Urinary bladder (tissue), 4 donors: ENCODE results near the gene STK38L. TPM values are rescaled to one million over a fixed set of nuclear protein-coding genes. Genes with fewer than 3 reads are reported as not detected.
A peak's percentile ranks its signal among the peaks of the same experiment; 100 is the strongest.

Experiments
- DNase-seq: peaks from one replicate; pipeline ENCODE4 v3.0.0-alpha.2; 2015; ENCODE audit errors: extremely low spot score
- H3K27ac ChIP-seq: one replicate; pipeline ENCODE4 v1.5.1; 2013; ENCODE audit warnings: low read depth, mild to moderate bottlenecking, moderate library complexity
- H3K36me3 ChIP-seq: one replicate; pipeline ENCODE4 v1.6.1; 2013; ENCODE audit warnings: mild to moderate bottlenecking, moderate library complexity; ENCODE audit not compliant: insufficient read depth
- H3K4me1 ChIP-seq: one replicate; pipeline ENCODE4 v1.6.1; 2013; ENCODE audit warnings: mild to moderate bottlenecking, moderate library complexity; ENCODE audit not compliant: insufficient read depth
- H3K4me3 ChIP-seq: one replicate; pipeline ENCODE4 v1.5.1; 2013; ENCODE audit warnings: low read depth, low read length
- WGBS: extraction: QIAGEN DNeasy Blood & Tissue Kit; methylation state at CpG from one replicate; pipeline ENCODE4 v1.1.7; 2013; 5-methylcytosine and 5-hydroxymethylcytosine counted together
- polyA plus RNA-seq: library from polyadenylated mRNA; stranded (reverse); fragments of 200-250 nt; gene quantifications from one replicate; pipeline ENCODE4 v1.2.3, GENCODE V29; 2013
- total RNA-seq: library from RNA; depleted of rRNA; stranded (reverse); fragments of >200 nt; gene quantifications from one replicate; pipeline ENCODE4 v1.2.3, GENCODE V29; 2014
- donor health status: healthy with polysubstance abuse.
- donor health status: healthy.

Gene STK38L
- total and polyA plus RNA-seq, 2 donors = 19.1 to 77.1 TPM

DNA sequence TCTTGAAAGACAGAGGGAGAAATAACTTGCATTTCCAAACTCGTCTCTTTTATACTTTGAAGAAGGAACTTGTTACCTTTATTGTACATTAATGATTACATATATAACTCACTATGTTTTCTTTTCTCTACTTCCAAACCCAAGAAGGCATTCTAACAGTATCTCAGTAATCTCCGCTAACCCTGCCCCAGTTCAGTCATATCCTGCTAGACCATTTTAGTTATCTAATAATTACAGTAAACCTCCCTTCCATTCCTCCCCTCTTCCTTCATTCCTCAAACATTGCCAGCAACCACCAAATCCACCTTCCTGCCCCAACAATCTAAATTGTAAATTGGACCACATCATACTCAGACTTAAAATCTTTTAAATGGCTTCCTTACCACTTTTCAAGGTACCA, 30.6 kb downstream of the STK38L start:
- 83% methylated on average over 2 of the region's 2 CpGs for WGBS
- no peak for DNase-seq
- Histone ChIP-seq H3K4me1 (no peaks in the 10 kb centered on the region), H3K4me3 (no peak overlapping the region), H3K36me3 (no peaks in the 10 kb centered on the region), H3K27ac (no peak overlapping the region)

- DNase-seq = no peak
- WGBS = 63% methylated on average over 3 of the region's 3 CpGs
- Histone ChIP-seq H3K4me3 (no peak overlapping the region), H3K36me3 (no peaks in the 10 kb centered on the region), H3K27ac (no peak overlapping the region), H3K4me1 (no peaks in the 10 kb centered on the region)
These were observed 32.2 kb downstream of the STK38L start for GRCh38 chr12:27276275-27276674.

- Histone ChIP-seq H3K27ac (peak overlapping the region; percentile 10), H3K4me1 (no peaks in the 10 kb centered on the region), H3K4me3 (no peak overlapping the region), H3K36me3 (no peaks in the 10 kb centered on the region)
- WGBS = 20% methylated on average over 1 of the region's 1 CpG
- DNase-seq = no peak
These were observed 33.8 kb downstream of the STK38L start for GRCh38 chr12:27277846-27278260.

DNA sequence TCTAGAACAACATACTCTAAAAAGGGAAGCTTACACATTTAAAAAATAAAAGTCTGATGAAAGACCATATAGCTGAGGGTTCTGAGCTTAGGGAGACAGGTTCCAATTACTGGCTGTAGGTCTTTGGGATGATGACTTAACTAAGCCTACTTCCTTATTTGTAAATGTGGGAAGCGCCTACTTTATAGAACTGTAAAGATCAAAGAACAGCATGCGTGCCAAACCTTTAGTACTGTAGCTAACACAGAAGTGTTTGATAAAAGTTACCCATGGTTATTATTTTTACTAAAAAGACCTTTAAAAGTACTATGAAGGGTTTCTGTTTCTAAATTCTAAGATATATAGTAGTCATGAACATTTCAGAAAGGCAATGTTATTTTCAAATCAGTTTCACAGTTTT, 35.7 kb downstream of the STK38L start:
- Histone ChIP-seq H3K36me3 (no peaks in the 10 kb centered on the region), H3K4me1 (no peaks in the 10 kb centered on the region), H3K4me3 (no peak overlapping the region), H3K27ac (no peak overlapping the region)
- 42% methylated on average over 2 of the region's 2 CpGs for WGBS
- no peak for DNase-seq

- no peaks in the 10 kb centered on the region for H3K4me1 ChIP-seq
- no peak for DNase-seq
- WGBS = 74% methylated on average over 5 of the region's 5 CpGs
- H3K4me3 ChIP-seq = no peak overlapping the region
- peak overlapping the region; percentile 0 for H3K27ac ChIP-seq
- H3K36me3 ChIP-seq = no peaks in the 10 kb centered on the region
These were observed 36.3 kb downstream of the STK38L start for GRCh38 chr12:27280412-27280811.

DNA sequence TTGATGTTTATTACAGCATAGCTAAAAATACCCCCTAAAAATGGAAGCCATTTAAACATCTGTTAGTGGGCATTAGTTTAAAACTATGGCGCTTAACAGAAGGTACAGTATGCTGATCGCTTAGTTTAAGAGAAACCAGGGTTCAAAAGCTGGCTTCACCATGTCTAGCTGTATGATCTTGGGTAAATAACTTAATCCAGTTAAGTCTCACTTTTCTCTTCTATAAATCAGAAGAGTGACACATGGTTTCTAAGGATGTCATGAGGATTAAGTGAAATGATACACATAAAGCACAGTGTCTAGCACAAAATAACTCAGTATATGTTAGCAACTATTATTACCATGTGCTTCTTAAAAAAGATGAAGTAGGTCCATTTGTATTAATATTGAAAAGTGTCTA, 38.7 kb downstream of the STK38L start:
- Histone ChIP-seq H3K4me3 (no peak overlapping the region), H3K36me3 (no peaks in the 10 kb centered on the region), H3K4me1 (no peaks in the 10 kb centered on the region), H3K27ac (no peak overlapping the region)
- 80% methylated on average over 2 of the region's 2 CpGs for WGBS
- no peak for DNase-seq

DNA sequence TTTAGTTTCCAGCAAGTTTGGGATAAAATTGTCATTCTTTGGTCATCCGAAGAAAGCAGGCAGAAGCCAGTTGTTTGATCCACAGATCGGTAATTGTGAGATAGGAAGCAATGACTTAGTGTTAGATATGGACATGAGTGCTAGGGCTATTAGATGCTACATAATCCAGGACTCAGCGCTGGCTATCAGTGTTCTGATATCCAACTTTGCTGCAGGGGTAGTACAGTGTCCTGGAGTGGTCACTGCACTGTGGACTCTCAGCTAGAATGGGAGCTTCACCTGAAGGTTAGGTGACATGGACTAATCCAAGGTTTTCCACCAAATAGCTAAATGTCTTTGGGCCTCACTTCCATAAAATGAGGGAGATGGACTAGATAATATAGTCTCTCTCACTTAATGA, 39.9 kb downstream of the STK38L start:
- no peak for DNase-seq
- H3K4me1 ChIP-seq = no peaks in the 10 kb centered on the region
- H3K27ac ChIP-seq = no peak overlapping the region
- 89% methylated on average over 3 of the region's 3 CpGs for WGBS
- H3K36me3 ChIP-seq = no peaks in the 10 kb centered on the region
- no peak overlapping the region for H3K4me3 ChIP-seq

- Histone ChIP-seq H3K4me1 (no peaks in the 10 kb centered on the region), H3K4me3 (no peak overlapping the region), H3K27ac (no peak overlapping the region), H3K36me3 (no peaks in the 10 kb centered on the region)
- no peak for DNase-seq
- WGBS = 71% methylated on average over 2 of the region's 2 CpGs
These were observed 40.7 kb downstream of the STK38L start for GRCh38 chr12:27284751-27285150.

GRCh38 chr12:27285403-27285802, 41.3 kb downstream of the STK38L start:
- DNase-seq = no peak
- no peaks in the 10 kb centered on the region for H3K36me3 ChIP-seq
- 87% methylated on average over 1 of the region's 1 CpG for WGBS
- H3K27ac ChIP-seq = no peak overlapping the region
- no peak overlapping the region for H3K4me3 ChIP-seq
- H3K4me1 ChIP-seq = no peaks in the 10 kb centered on the region

GRCh38 chr12:27289414-27289813, 45.3 kb downstream of the STK38L start:
- H3K27ac ChIP-seq = no peak overlapping the region
- no peak overlapping the region for H3K4me3 ChIP-seq
- no peaks in the 10 kb centered on the region for H3K4me1 ChIP-seq
- no peaks in the 10 kb centered on the region for H3K36me3 ChIP-seq
- WGBS = 76% methylated on average over 3 of the region's 3 CpGs
- DNase-seq = no peak

- no peak for DNase-seq
- H3K4me3 ChIP-seq = no peak overlapping the region
- H3K4me1 ChIP-seq = no peaks in the 10 kb centered on the region
- H3K27ac ChIP-seq = no peak overlapping the region
- H3K36me3 ChIP-seq = no peaks in the 10 kb centered on the region
- WGBS = 58% methylated on average over 4 of the region's 4 CpGs
These were observed 46.5 kb downstream of the STK38L start for GRCh38 chr12:27290501-27291168.

GRCh38 chr12:27291862-27292261, 47.8 kb downstream of the STK38L start:
- H3K4me3 ChIP-seq = no peak overlapping the region
- no peaks in the 10 kb centered on the region for H3K4me1 ChIP-seq
- 34% methylated on average over 1 of the region's 1 CpG for WGBS
- H3K36me3 ChIP-seq = no peaks in the 10 kb centered on the region
- H3K27ac ChIP-seq = no peak overlapping the region
- no peak for DNase-seq

DNA sequence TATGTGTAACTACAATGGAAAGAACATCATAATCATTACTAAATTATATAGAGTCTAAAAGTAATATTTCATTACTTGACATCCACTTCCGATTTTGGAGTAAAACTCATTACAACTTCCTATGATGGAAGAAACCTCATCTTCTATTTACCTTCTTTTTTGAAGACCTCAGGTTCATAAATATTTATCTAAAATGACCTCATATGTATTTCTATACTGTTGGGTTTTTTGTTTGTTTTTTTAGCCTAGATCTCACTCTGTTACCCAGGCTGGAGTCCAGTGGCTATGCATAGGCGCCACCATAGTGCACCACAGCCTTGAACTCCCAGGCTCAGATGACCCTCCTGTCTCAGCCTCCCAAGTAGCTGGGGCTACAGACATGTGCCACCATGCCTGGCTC, 48.6 kb downstream of the STK38L start:
- WGBS = 94% methylated on average over 2 of the region's 2 CpGs
- no peaks in the 10 kb centered on the region for H3K4me1 ChIP-seq
- no peak overlapping the region for H3K27ac ChIP-seq

DNA sequence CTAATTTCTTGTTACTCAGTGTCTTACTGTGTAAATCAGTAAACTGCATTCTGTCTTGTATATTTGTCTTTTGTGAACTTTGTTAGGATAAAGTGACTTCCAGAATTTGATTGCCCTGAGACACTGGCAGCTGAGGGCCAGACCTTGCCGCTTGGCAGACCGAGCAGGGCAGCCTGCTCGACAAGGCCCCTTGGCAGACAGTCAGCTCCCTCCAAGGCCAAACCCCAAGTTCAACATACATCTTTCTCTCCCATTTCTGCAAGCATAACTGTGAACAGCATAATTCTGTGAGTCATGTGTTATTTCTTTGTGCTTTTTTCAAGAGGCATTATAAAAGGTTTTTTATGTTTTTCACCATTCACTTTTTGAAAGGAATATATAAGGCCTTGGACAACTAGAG, 49.4 kb downstream of the STK38L start:
- no peak overlapping the region for H3K4me3 ChIP-seq
- no peak for DNase-seq
- 49% methylated on average over 3 of the region's 3 CpGs for WGBS
- no peaks in the 10 kb centered on the region for H3K36me3 ChIP-seq
- H3K27ac ChIP-seq = no peak overlapping the region
- H3K4me1 ChIP-seq = no peaks in the 10 kb centered on the region

More for the DNA sequence above, 48.6 kb downstream of the STK38L start:
- Histone ChIP-seq H3K36me3 (no peaks in the 10 kb centered on the region), H3K4me3 (no peak overlapping the region)
- no peak for DNase-seq

DNA sequence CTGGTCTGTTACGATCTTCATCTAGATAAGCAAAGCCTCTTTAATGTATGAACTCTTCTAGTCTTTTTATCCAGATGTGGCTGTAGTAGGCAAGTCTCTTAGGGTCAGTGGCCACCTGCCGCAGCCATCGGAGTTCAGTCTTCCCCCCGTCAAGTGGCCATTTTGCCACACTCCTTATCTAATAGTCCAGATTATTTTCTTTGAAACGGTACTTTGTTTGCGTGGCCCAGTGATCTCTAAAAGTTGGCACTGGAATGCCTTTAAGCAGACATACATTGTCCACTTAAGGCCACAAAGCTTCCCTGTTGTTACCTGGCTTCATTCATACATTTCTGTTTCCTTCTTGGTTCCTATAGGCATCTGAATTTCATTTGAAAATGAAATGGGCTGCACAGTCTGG, 52.6 kb downstream of the STK38L start:
- WGBS = 81% methylated on average over 6 of the region's 6 CpGs
- H3K36me3 ChIP-seq = no peaks in the 10 kb centered on the region
- H3K4me1 ChIP-seq = no peaks in the 10 kb centered on the region
- DNase-seq = no peak
- H3K27ac ChIP-seq = no peak overlapping the region
- no peak overlapping the region for H3K4me3 ChIP-seq
